ENCODE measurements around the gene AGPAT1. TPM values are rescaled to one million over a fixed set of nuclear protein-coding genes. Genes with fewer than 3 reads are reported as not detected.
A peak's percentile ranks its signal among the peaks of the same experiment; 100 is the strongest.

AGPAT1 gene
- total and polyA plus RNA-seq, 2 experiments from 2014 or later: 62.8 to 71.4 TPM

DNA sequence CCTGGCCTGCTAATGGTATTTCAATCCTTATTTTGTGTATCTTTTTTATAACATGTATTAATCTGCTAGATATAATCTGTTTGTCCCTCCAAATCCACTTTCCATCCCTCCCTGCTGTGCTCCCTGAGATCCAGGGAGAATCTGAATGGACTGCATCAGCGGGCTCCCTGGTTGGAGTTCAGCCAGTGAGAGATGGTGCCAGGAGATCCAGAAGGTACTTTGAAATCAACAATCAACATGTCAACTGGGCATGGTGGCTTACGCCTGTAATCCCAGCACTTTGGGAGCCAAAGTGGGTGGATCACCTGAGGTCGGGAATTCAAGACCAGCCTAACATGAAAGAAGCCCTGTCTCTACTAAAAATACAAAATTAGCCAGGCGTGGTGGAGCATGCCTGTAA lies 52.2 kb downstream of the AGPAT1 start:
- TF ChIP-seq EZH2phosphoT487 (IDR thresholded peaks at IDR 0.05; ENCODE audit: low read depth, severe bottlenecking, unreplicated experiment) (no peak), EZH2 (IDR thresholded peaks at IDR 0.05; ENCODE audit: borderline replicate concordance) (no peak)
- TF ChIP-seq, protein P1, sequence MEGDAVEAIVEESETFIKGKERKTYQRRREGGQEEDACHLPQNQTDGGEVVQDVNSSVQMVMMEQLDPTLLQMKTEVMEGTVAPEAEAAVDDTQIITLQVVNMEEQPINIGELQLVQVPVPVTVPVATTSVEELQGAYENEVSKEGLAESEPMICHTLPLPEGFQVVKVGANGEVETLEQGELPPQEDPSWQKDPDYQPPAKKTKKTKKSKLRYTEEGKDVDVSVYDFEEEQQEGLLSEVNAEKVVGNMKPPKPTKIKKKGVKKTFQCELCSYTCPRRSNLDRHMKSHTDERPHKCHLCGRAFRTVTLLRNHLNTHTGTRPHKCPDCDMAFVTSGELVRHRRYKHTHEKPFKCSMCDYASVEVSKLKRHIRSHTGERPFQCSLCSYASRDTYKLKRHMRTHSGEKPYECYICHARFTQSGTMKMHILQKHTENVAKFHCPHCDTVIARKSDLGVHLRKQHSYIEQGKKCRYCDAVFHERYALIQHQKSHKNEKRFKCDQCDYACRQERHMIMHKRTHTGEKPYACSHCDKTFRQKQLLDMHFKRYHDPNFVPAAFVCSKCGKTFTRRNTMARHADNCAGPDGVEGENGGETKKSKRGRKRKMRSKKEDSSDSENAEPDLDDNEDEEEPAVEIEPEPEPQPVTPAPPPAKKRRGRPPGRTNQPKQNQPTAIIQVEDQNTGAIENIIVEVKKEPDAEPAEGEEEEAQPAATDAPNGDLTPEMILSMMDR (IDR thresholded peaks at IDR 0.05; ENCODE audit: poor library complexity): no peak
- Histone ChIP-seq H3K4me3 (no peak overlapping the region), H3K4me1 (ENCODE audit: insufficient read depth) (peaks cover 23% of the 10 kb centered on the region), H3K4me2 (no peak overlapping the region), H3K9me2 (replicated peaks; ENCODE audit: insufficient read depth) (no peaks in the 10 kb centered on the region), H4K20me1 (ENCODE audit: insufficient read depth, poor library complexity, severe bottlenecking) (no peaks in the 10 kb centered on the region), H3K36me3 (replicated peaks; ENCODE audit: insufficient read depth, low read depth) (no peaks in the 10 kb centered on the region), H2AFZ (no peak overlapping the region), H3K27ac (no peak overlapping the region), H3K27me3 (no peaks in the 10 kb centered on the region), H3K79me2 (peaks cover 31% of the 10 kb centered on the region), H3K9me3 (ENCODE audit: low read depth) (no peaks in the 10 kb centered on the region)
- DNase-seq (ENCODE audit: low spot score): no peak
- WGBS (ENCODE audit: low lambda C conversion rate, missing lambda C conversion rate): 99% methylated on average over 4 of the region's 4 CpGs

DNA sequence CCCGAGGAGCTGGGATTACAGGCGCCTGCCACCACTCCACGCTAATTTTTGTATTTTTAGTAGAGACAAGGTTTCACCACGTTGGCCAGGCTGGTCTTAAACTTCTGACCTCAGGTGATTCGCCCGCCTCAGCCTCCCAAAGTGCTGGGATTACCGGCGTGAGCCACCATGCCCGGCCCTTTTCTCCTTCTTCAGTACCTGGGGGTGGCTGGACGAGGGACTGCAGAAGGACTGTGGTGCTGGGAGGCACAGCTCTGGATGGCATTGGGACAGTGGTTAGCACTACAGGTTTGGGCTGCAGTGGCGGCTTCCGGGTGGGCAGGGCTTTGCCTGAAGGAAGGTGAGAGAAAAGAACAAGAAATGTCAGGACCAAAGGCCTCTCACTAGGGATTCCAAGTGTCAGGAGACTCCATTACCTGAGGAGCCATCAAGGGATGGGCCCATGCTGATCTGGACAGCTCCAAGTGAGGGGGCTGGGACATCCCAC lies 55.3 kb downstream of the AGPAT1 start:
- Histone ChIP-seq H2AFZ (no peak overlapping the region), H3K79me2 (peaks cover 12% of the 10 kb centered on the region), H3K9me2 (replicated peaks; ENCODE audit: insufficient read depth) (no peaks in the 10 kb centered on the region), H3K27me3 (no peaks in the 10 kb centered on the region), H4K20me1 (ENCODE audit: insufficient read depth, poor library complexity, severe bottlenecking) (no peaks in the 10 kb centered on the region), H3K36me3 (replicated peaks; ENCODE audit: insufficient read depth, low read depth) (no peaks in the 10 kb centered on the region), H3K27ac (no peak overlapping the region), H3K4me2 (no peak overlapping the region), H3K4me1 (ENCODE audit: insufficient read depth) (peaks cover 10% of the 10 kb centered on the region), H3K9me3 (ENCODE audit: low read depth) (no peaks in the 10 kb centered on the region), H3K4me3 (no peak overlapping the region)
- WGBS (ENCODE audit: low lambda C conversion rate, missing lambda C conversion rate): 97% methylated on average over 12 of the region's 12 CpGs
- no peak for TF ChIP-seq EZH2phosphoT487 (IDR thresholded peaks at IDR 0.05; ENCODE audit: low read depth, severe bottlenecking, unreplicated experiment)
- TF ChIP-seq EZH2 (IDR thresholded peaks at IDR 0.05; ENCODE audit: borderline replicate concordance): no peak
- TF ChIP-seq, protein P1 (IDR thresholded peaks at IDR 0.05; ENCODE audit: poor library complexity): no peak
- DNase-seq (ENCODE audit: low spot score): no peak

DNA sequence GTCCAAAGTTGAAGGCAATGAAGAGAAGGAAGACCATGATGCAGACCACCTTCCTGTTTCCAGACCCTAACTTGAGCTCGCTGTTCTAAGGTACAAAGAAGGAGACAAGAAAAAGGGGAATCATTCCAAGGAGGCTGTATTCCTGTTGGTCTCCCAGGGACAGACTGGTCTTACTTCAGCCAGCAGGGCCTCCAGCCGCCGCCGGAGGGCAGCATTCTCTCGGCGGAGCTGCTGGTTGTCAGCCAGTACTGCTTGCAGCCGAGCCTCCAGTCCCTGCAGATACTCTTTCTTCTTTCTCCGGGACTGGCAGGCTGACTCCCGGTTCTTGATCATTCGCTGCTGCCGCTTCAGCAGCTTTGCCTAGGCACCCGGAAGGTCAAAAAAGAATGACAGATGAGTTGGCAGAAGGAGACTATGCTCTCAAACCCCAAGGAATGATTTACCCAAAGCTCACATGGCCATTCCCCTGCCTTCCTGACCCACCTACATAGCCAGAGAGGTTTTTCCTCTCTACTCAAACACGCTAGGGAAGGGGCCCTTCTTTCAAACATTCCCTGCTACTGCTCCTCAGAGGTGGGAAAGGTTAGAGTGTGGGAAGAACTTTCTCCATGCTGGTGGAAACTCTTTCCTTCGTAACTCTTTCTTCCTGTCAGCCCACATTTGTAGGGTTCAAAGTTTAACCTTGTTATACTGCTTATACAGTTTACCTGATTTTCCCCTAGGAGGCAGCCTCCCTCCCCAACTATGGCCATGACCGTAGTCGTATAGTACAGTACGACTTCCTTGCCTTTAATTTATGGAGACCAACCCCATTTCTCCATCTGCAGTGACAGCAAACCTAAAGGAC lies 56.9 kb downstream of the AGPAT1 start:
- Histone ChIP-seq H3K79me2 (peaks cover 2% of the 10 kb centered on the region), H3K27ac (peak overlapping the region; percentile 90), H4K20me1 (ENCODE audit: insufficient read depth, poor library complexity, severe bottlenecking) (no peaks in the 10 kb centered on the region), H3K9me2 (replicated peaks; ENCODE audit: insufficient read depth) (no peaks in the 10 kb centered on the region), H3K27me3 (no peaks in the 10 kb centered on the region), H3K4me1 (ENCODE audit: insufficient read depth) (peaks cover 10% of the 10 kb centered on the region), H3K4me3 (no peak overlapping the region), H3K9me3 (ENCODE audit: low read depth) (no peaks in the 10 kb centered on the region), H2AFZ (no peak overlapping the region), H3K4me2 (peak overlapping the region; percentile 74), H3K36me3 (replicated peaks; ENCODE audit: insufficient read depth, low read depth) (no peaks in the 10 kb centered on the region)
- DNase-seq (ENCODE audit: low spot score): peak; percentile 92
- 14% methylated on average over 17 of the region's 17 CpGs for WGBS (ENCODE audit: low lambda C conversion rate, missing lambda C conversion rate)
- TF ChIP-seq EZH2phosphoT487 (IDR thresholded peaks at IDR 0.05; ENCODE audit: low read depth, severe bottlenecking, unreplicated experiment): no peak
- TF ChIP-seq EZH2 (IDR thresholded peaks at IDR 0.05; ENCODE audit: borderline replicate concordance): no peak
- TF ChIP-seq, protein P1 (IDR thresholded peaks at IDR 0.05; ENCODE audit: poor library complexity): peak; percentile 86

Small RNAs within 50 kb of the gene (microRNA-seq; reads per million reads assigned to microRNA genes)
- gene MIR6721 (12.5 reads per million, percentile 28 among the genes with 10 or more reads in this experiment), gene MIR6833 (not detected)

Small RNAs within 50 kb of the gene (small RNA-seq; reads per million reads assigned to genes)
- gene AL662884.1: not detected
- gene MIR6833: not detected

Other genes with a start within 250 kb of the AGPAT1 start
- gene C2, start 248.4 kb downstream of the AGPAT1 start, total RNA-seq: 46.3 and 48.3 TPM in 2 replicates
- gene C2, start 248.4 kb downstream of the AGPAT1 start, polyA plus RNA-seq: 41.1 and 46.4 TPM in 2 replicates
- 190 and 199 TPM in 2 replicates for gene CFB, start 230.0 kb downstream of the AGPAT1 start, total RNA-seq
- 287 and 349 TPM in 2 replicates for gene CFB, start 230.0 kb downstream of the AGPAT1 start, polyA plus RNA-seq
- gene NELFE, start 217.1 kb downstream of the AGPAT1 start, total RNA-seq: 70.1 and 78.2 TPM in 2 replicates
- 78.7 and 86.9 TPM in 2 replicates for gene NELFE, start 217.1 kb downstream of the AGPAT1 start, polyA plus RNA-seq
- 34.2 and 53.2 TPM in 2 replicates for gene SKIC2, start 216.9 kb downstream of the AGPAT1 start, total RNA-seq
- 61.7 and 64.3 TPM in 2 replicates for gene SKIC2, start 216.9 kb downstream of the AGPAT1 start, polyA plus RNA-seq
- gene DXO, start 203.9 kb downstream of the AGPAT1 start, total RNA-seq: 16.1 and 22.2 TPM in 2 replicates
- 39.3 and 43.8 TPM in 2 replicates for gene DXO, start 203.9 kb downstream of the AGPAT1 start, polyA plus RNA-seq
- gene C4A, start 194.0 kb downstream of the AGPAT1 start, total RNA-seq: 49.1 and 66.8 TPM in 2 replicates
- gene C4A, start 194.0 kb downstream of the AGPAT1 start, polyA plus RNA-seq: 69.9 and 74.4 TPM in 2 replicates
- 57.5 and 68.9 TPM in 2 replicates for gene C4B, start 161.3 kb downstream of the AGPAT1 start, total RNA-seq
- 78.0 and 80.0 TPM in 2 replicates for gene C4B, start 161.3 kb downstream of the AGPAT1 start, polyA plus RNA-seq
- gene CYP21A2, start 137.7 kb downstream of the AGPAT1 start, total RNA-seq: 0.12 and 1.4 TPM in 2 replicates
- 1.7 and 2.4 TPM in 2 replicates for gene CYP21A2, start 137.7 kb downstream of the AGPAT1 start, polyA plus RNA-seq
- gene TNXB, start 66.7 kb downstream of the AGPAT1 start, total RNA-seq: 11.6 and 22.0 TPM in 2 replicates
- gene TNXB, start 66.7 kb downstream of the AGPAT1 start, polyA plus RNA-seq: 7.3 and 9.2 TPM in 2 replicates
- 37.9 and 41.9 TPM in 2 replicates for gene ATF6B, start 47.8 kb downstream of the AGPAT1 start, total RNA-seq
- gene ATF6B, start 47.8 kb downstream of the AGPAT1 start, polyA plus RNA-seq: 43.7 and 52.6 TPM in 2 replicates
- gene FKBPL, start 45.8 kb downstream of the AGPAT1 start, total RNA-seq: 5.7 and 6.0 TPM in 2 replicates
- 6.2 and 6.3 TPM in 2 replicates for gene FKBPL, start 45.8 kb downstream of the AGPAT1 start, polyA plus RNA-seq
- gene PRRT1, start 24.1 kb downstream of the AGPAT1 start, total RNA-seq: 0.10 TPM in 1 of 2 replicates, not detected in the other
- gene PRRT1, start 24.1 kb downstream of the AGPAT1 start, polyA plus RNA-seq: 0.91 and 4.0 TPM in 2 replicates
- 20.2 and 27.2 TPM in 2 replicates for gene PPT2, start 21.9 kb downstream of the AGPAT1 start, total RNA-seq
- 29.7 and 34.3 TPM in 2 replicates for gene PPT2, start 21.9 kb downstream of the AGPAT1 start, polyA plus RNA-seq
- 1.8 and 4.5 TPM in 2 replicates for gene EGFL8, start 11.5 kb downstream of the AGPAT1 start, total RNA-seq
- 12.2 and 19.5 TPM in 2 replicates for gene EGFL8, start 11.5 kb downstream of the AGPAT1 start, polyA plus RNA-seq
- 133 and 135 TPM in 2 replicates for gene RNF5, start 2.3 kb upstream of the AGPAT1 start, total RNA-seq
- 169 and 170 TPM in 2 replicates for gene RNF5, start 2.3 kb upstream of the AGPAT1 start, polyA plus RNA-seq
- gene AGER, start 8.2 kb upstream of the AGPAT1 start, total RNA-seq: 4.5 and 5.9 TPM in 2 replicates
- gene AGER, start 8.2 kb upstream of the AGPAT1 start, polyA plus RNA-seq: 3.4 and 21.2 TPM in 2 replicates
- gene PBX2, start 14.1 kb upstream of the AGPAT1 start, total RNA-seq: 63.8 and 77.5 TPM in 2 replicates
- gene PBX2, start 14.1 kb upstream of the AGPAT1 start, polyA plus RNA-seq: 20.5 and 21.6 TPM in 2 replicates
- gene GPSM3, start 16.6 kb upstream of the AGPAT1 start, total RNA-seq: 1.8 and 4.3 TPM in 2 replicates
- gene GPSM3, start 16.6 kb upstream of the AGPAT1 start, polyA plus RNA-seq: 3.4 and 5.7 TPM in 2 replicates
- 3.6 and 5.0 TPM in 2 replicates for gene NOTCH4, start 48.0 kb upstream of the AGPAT1 start, total RNA-seq
- gene NOTCH4, start 48.0 kb upstream of the AGPAT1 start, polyA plus RNA-seq: 2.7 and 4.9 TPM in 2 replicates
- gene TSBP1, start 195.8 kb upstream of the AGPAT1 start, total RNA-seq: not detected in 2 replicates
- not detected in 2 replicates for gene TSBP1, start 195.8 kb upstream of the AGPAT1 start, polyA plus RNA-seq
- not detected in 2 replicates for gene BTNL2, start 231.1 kb upstream of the AGPAT1 start, total RNA-seq
- 0.62 TPM in 1 of 2 replicates, not detected in the other for gene BTNL2, start 231.1 kb upstream of the AGPAT1 start, polyA plus RNA-seq